GM04503 (cell line): ENCODE results near the gene NCK2.

Source experiments
- DNase-seq: peaks from one replicate; pipeline ENCODE4 v3.0.0-alpha.2; 2012; ENCODE audit warnings: low read depth

The NCK2 gene

GRCh38 chr2:105873721-105874120 lies 129.0 kb downstream of the NCK2 start:
- no peak for DNase-seq

GRCh38 chr2:105874466-105874865 lies 129.8 kb downstream of the NCK2 start:
- DNase-seq: no peak

DNA sequence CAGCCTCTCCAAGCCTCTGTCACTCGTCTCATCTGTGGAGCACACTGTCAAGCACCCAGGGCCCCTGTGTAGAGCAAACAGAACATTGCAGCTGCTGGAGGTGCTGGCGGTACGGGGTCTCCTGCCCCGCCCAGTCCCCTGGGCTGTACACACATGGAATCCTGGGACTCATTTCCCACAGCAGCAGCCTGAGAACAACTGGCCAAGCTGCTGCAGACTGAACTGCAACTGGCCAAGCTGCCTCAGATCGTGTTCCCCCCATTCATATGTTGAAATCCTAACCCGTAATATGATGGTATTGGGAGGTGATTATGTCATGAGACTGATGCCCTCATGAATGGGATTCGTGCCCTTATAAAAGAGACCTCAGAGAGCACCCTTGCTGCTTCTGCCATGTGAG lies 130.5 kb downstream of the NCK2 start:
- no peak for DNase-seq

GRCh38 chr2:105876191-105876590 lies 131.5 kb downstream of the NCK2 start:
- DNase-seq: no peak

DNA sequence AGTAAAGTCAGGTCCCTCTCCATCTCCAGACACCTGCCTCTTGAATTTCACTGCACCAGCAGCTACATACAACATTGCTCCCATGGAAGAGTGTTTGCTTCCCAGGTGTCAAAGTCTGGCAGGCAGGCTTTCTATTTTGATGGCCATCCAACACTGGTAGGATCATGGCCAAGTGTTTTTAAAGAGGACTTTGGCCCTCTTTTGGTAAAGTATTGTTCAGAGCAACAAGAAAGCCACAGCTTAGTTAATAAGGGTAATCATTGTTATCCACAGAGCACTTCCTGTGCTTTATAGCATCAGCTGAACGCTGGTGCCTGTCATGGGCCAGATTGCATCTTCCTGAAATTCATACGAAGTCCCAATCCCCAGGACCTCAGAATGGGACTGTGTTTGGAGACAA lies 133.2 kb downstream of the NCK2 start:
- no peak for DNase-seq

GRCh38 chr2:105879106-105879802 lies 134.5 kb downstream of the NCK2 start:
- DNase-seq: no peak

DNA sequence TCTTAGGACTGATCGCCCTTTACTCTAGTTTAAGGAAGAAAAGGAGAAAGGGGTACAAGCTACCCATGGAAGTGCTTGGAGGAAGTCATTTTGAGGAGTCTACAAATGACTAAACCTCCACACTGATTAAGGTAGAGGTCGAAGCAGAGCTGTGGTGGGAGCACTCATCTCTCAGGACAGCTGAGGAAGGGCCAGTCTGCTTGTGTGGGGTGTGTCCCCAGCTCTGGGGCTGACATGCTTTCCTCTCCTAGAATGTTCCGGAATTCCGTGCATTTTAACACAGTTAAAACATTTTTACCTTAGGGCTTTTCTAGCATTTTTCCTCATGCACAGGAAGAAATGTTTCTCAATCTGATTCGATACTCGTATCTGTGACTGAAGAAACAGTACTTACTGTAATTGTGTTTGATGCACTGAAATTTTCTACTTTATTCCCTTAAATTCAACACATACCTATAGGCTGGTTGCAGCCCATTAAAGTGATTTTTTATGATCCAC lies 135.1 kb downstream of the NCK2 start:
- no peak for DNase-seq

DNA sequence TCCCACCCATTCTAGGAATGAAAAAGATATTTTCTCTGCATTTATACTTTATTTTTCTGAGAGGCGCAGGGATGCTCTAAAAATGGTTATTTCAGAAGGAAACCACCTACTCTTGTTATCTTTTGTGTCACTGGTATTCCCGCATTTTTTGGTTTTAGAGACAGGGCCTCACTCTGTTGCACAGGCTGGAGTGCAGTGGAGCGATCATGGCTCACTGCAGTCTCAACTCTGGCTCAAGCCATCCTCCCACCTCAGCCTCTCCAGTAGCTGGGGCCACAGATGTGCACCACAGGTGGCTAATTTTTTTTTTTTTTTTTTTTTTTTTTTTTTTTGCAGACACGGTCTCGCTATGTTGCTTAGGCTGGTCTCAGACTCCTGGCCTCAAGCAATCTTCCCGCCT lies 135.9 kb downstream of the NCK2 start:
- DNase-seq: no peak

DNA sequence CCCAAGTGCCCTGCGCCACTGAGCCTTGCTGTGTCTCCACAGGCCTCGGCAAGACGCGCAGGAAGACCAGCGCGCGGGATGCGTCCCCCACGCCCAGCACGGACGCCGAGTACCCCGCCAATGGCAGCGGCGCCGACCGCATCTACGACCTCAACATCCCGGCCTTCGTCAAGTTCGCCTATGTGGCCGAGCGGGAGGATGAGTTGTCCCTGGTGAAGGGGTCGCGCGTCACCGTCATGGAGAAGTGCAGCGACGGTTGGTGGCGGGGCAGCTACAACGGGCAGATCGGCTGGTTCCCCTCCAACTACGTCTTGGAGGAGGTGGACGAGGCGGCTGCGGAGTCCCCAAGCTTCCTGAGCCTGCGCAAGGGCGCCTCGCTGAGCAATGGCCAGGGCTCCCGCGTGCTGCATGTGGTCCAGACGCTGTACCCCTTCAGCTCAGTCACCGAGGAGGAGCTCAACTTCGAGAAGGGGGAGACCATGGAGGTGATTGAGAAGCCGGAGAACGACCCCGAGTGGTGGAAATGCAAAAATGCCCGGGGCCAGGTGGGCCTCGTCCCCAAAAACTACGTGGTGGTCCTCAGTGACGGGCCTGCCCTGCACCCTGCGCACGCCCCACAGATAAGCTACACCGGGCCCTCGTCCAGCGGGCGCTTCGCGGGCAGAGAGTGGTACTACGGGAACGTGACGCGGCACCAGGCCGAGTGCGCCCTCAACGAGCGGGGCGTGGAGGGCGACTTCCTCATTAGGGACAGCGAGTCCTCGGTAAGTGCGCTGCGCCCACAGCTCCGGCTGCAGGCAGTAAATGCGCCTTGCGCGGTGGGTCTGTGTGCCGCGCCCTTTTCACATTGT lies 136.8 kb downstream of the NCK2 start:
- DNase-seq: no peak

- no peak for DNase-seq
Measured at GRCh38 chr2:105882341-105882740, 137.6 kb downstream of the NCK2 start.

GRCh38 chr2:105882920-105883435 lies 138.3 kb downstream of the NCK2 start:
- no peak for DNase-seq

DNA sequence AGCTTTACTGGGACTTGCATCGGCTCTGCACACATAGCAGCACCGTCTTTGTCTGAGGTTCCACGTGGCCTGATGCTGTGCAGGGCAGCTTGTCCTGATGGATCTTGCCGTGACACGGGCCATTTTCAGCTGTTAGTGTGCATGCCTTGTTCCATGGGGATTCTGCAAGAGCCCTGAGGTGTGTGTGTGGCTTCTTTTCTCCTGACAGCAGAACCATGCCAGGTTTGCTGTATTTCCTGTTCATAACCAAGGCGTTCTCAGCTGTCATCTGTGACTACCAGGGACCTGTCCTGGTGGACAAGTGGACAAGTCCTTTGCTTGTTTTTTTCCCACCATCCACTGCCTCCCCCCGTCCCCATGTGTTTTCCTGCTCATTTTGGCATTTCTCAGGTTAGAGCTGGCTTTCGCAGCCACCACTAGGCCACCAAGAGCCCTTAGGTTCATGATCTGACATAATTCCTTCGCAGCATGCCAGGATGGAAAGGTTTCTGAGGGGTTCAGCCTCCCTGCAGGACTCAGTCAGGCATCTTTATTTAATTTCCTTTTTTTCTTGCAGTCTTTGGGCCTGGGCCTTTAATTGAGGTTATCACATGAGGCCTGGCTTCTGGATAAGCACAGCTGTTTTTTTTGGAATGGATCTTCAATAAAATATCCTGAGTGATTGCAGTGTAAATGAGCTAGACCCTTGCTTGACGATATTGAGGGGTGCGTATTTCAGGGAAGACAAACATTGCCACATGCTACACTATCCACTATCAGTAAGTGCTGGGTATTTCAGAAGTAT lies 139.4 kb downstream of the NCK2 start:
- DNase-seq: no peak

DNA sequence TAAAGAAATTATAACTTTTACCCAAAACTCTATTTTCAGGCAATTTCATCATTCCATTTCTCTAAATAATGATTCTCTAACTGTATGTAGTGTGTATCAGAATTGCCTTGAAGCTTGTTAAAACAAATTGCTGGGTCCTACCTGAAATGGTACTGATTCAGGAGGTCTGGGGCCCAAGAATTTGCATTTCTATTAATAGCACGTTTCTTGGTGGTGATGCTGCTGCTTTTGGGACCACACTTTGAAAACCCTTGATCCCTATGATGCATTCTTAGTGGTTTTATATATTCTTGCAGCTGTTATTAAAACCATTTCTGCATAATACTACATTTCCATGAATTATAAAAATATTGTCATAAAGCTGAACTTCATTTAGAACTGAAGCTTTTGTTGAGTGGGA lies 140.7 kb downstream of the NCK2 start:
- DNase-seq: no peak

GRCh38 chr2:105886029-105886454 lies 141.3 kb downstream of the NCK2 start:
- DNase-seq: peak; percentile 54

DNA sequence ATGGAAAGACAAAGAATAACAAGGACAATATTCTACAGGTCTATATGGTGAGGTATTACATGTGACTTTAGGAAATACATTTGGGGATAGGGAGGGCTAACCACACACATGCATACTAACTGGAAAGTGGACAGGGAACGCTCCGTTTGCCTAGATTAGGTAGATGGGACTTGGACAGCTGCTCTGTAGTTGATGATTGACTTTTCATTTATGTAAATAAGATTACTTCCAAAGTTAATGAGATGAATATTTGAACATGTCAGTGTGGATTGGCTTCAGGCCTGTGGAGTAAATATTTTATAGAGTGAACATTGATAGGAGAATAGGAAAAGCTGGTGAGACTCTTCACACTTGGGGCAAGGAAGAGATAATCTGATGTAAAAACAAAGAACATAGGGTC lies 142.0 kb downstream of the NCK2 start:
- DNase-seq: no peak

GRCh38 chr2:105887256-105887655 lies 142.5 kb downstream of the NCK2 start:
- DNase-seq: no peak

GRCh38 chr2:105888625-105889024 lies 143.9 kb downstream of the NCK2 start:
- no peak for DNase-seq

GRCh38 chr2:105889046-105889445 lies 144.3 kb downstream of the NCK2 start:
- DNase-seq: no peak

DNA sequence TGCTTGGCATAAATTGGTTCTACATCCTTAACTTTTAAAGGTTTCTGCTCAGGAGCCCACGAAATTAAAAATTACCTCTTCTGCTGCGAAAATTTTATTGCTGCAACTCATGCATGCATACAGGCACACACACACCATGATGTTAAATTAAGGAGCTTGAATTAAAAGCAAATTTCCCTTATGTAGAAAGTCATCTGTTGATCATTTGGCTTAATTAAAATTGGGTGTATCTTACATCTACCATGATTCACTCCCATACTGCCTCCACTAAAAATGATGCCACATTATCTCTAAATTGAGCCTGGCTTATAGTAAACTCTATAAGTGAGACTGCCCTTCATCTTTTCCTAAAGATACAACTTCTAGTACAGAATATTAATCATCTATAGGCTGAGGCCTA lies 145.4 kb downstream of the NCK2 start:
- DNase-seq: no peak

DNA sequence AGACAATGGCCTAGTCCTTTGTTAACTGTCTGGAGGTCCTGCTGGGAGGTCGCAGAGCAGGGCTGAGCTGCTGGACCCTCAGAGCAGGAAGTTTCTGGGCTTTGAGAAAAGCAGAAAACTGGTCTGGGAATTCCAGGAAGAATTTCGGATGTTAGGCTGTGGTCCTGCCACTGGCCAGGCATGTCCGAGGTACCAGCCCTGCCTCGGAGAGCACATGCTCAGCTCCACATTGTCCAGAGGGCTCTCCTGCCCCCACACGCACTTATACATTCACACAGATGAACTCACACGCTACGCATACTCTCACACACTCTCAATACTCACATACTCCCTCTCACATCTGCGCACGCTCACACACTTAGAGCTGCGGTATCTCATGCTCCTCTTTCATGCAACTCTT lies 146.1 kb downstream of the NCK2 start:
- no peak for DNase-seq

- DNase-seq: peak; percentile 10
Measured at GRCh38 chr2:105893011-105893995, 148.6 kb downstream of the NCK2 start.
